KMS-11 (cell line): ENCODE measurements around the gene SINHCAF.

Experiments used
- H2AFZ ChIP-seq: fragments of 200-600 bp; sonication (generic); 2 replicates; pipeline ENCODE4 v1.6.1; 2016; ENCODE audit warnings: antibody characterized with exemption, mixed run types, low read depth
- H3K27ac ChIP-seq: fragments of 200-600 bp; sonication (generic); 2 replicates; pipeline ENCODE4 v1.6.1; 2016; ENCODE audit warnings: mild to moderate bottlenecking, mixed run types
- H3K27me3 ChIP-seq: fragments of 200-600 bp; sonication (generic); 2 replicates; pipeline ENCODE4 v1.6.1; 2017; ENCODE audit warnings: mild to moderate bottlenecking, low read depth, mixed run types, moderate library complexity; ENCODE audit not compliant: insufficient read depth
- H3K36me3 ChIP-seq: fragments of 200-600 bp; sonication (generic); 2 replicates; pipeline ENCODE4 v1.6.1; 2017; ENCODE audit warnings: mild to moderate bottlenecking, mixed run types; ENCODE audit not compliant: insufficient read depth
- H3K4me1 ChIP-seq: fragments of 200-600 bp; sonication (generic); 2 replicates; pipeline ENCODE4 v1.6.1; 2016; ENCODE audit warnings: mild to moderate bottlenecking, low read depth, mixed run types; ENCODE audit not compliant: poor library complexity, severe bottlenecking
- H3K4me2 ChIP-seq: fragments of 200-600 bp; sonication (generic); 2 replicates; pipeline ENCODE4 v1.7.0; 2016; ENCODE audit warnings: mild to moderate bottlenecking, mixed run types
- H3K4me3 ChIP-seq: fragments of 200-600 bp; sonication (generic); IDR thresholded peaks from 2 replicates; pipeline ENCODE4 v1.6.1; 2017; ENCODE audit warnings: low read depth, low read length, mixed read lengths; ENCODE audit not compliant: insufficient read depth
- H3K79me2 ChIP-seq: fragments of 200-600 bp; sonication (generic); 2 replicates; pipeline ENCODE4 v1.6.1; 2016; ENCODE audit warnings: low read depth, mixed run types; ENCODE audit not compliant: insufficient read depth
- H3K9ac ChIP-seq: fragments of 200-600 bp; sonication (generic); 2 replicates; pipeline ENCODE4 v1.6.1; 2016; ENCODE audit warnings: mild to moderate bottlenecking, mixed run types
- H4K20me1 ChIP-seq: fragments of 200-600 bp; sonication (generic); 2 replicates; pipeline ENCODE4 v1.6.1; 2016; ENCODE audit warnings: mild to moderate bottlenecking, mixed run types; ENCODE audit not compliant: insufficient read depth
- CTCF ChIP-seq: fragments of 200-600 bp; sonication (generic); conservative IDR thresholded peaks from 2 replicates; pipeline ENCODE4 v1.6.1; 2017; ENCODE audit warnings: low read depth, mild to moderate bottlenecking, antibody characterized with exemption, low read length, moderate library complexity, mixed read lengths

SINHCAF gene

GRCh38 chr12:31309279-31309678 lies 16.7 kb downstream of the SINHCAF start:
- Histone ChIP-seq H4K20me1 (peaks cover 53% of the 10 kb centered on the region), H3K4me2 (no peak overlapping the region), H2AFZ (no peak overlapping the region), H3K36me3 (peaks cover 3% of the 10 kb centered on the region; the same call in 1 of the 2 replicates), H3K27ac (no peak overlapping the region), H3K9ac (no peak overlapping the region), H3K79me2 (peaks cover 100% of the 10 kb centered on the region), H3K4me3 (no peak overlapping the region), H3K4me1 (no peaks in the 10 kb centered on the region), H3K27me3 (no peaks in the 10 kb centered on the region)
- TF ChIP-seq CTCF: no peak

- H3K9ac ChIP-seq: no peak overlapping the region
- H3K36me3 ChIP-seq: peaks cover 5% of the 10 kb centered on the region; the same call in 1 of the 2 replicates
- H2AFZ ChIP-seq: no peak overlapping the region
- peaks cover 98% of the 10 kb centered on the region for H3K79me2 ChIP-seq
- no peaks in the 10 kb centered on the region for H3K27me3 ChIP-seq
- no peaks in the 10 kb centered on the region for H3K4me1 ChIP-seq
- no peak for TF ChIP-seq CTCF
- no peak overlapping the region for H3K4me2 ChIP-seq
- H3K27ac ChIP-seq: no peak overlapping the region
- H4K20me1 ChIP-seq: peaks cover 50% of the 10 kb centered on the region
- H3K4me3 ChIP-seq: no peak overlapping the region
Observed at GRCh38 chr12:31308116-31308515, 17.8 kb downstream of the SINHCAF start.

GRCh38 chr12:31306866-31307265 lies 19.1 kb downstream of the SINHCAF start:
- no peak overlapping the region for H2AFZ ChIP-seq
- H4K20me1 ChIP-seq: peaks cover 46% of the 10 kb centered on the region
- no peaks in the 10 kb centered on the region for H3K27me3 ChIP-seq
- no peaks in the 10 kb centered on the region for H3K4me1 ChIP-seq
- no peak overlapping the region for H3K27ac ChIP-seq
- H3K36me3 ChIP-seq: peaks cover 5% of the 10 kb centered on the region; the same call in 1 of the 2 replicates
- H3K4me2 ChIP-seq: no peak overlapping the region
- peaks cover 97% of the 10 kb centered on the region for H3K79me2 ChIP-seq
- H3K4me3 ChIP-seq: no peak overlapping the region
- H3K9ac ChIP-seq: no peak overlapping the region
- TF ChIP-seq CTCF: no peak

GRCh38 chr12:31303466-31303865 lies 22.5 kb downstream of the SINHCAF start:
- Histone ChIP-seq H3K4me3 (no peak overlapping the region), H4K20me1 (peaks cover 38% of the 10 kb centered on the region), H3K27ac (no peak overlapping the region), H3K79me2 (peaks cover 97% of the 10 kb centered on the region), H3K27me3 (no peaks in the 10 kb centered on the region), H3K36me3 (peaks cover 5% of the 10 kb centered on the region; the same call in 1 of the 2 replicates), H2AFZ (no peak overlapping the region), H3K4me1 (no peaks in the 10 kb centered on the region), H3K9ac (no peak overlapping the region), H3K4me2 (no peak overlapping the region)
- no peak for TF ChIP-seq CTCF
